Brain microvascular endothelial cell (primary cell): ENCODE data around the gene B3GNT3.

ENCODE experiments used
- DNase-seq: peaks from one replicate; pipeline ENCODE4 v3.0.0-alpha.2; 2020
- H3K27ac ChIP-seq: fragments of 250-450 bp; sonication (Bioruptor Pico); 2 replicates; pipeline ENCODE4 v1.5.1; 2020; ENCODE audit warnings: mild to moderate bottlenecking, moderate library complexity
- H3K27me3 ChIP-seq: fragments of 250-450 bp; sonication (Bioruptor Pico); replicated peaks from 2 replicates; pipeline ENCODE4 v1.5.1; 2020; ENCODE audit warnings: mild to moderate bottlenecking
- H3K36me3 ChIP-seq: fragments of 250-450 bp; sonication (Bioruptor Pico); replicated peaks from 2 replicates; pipeline ENCODE4 v1.5.1; 2020; ENCODE audit warnings: mild to moderate bottlenecking
- H3K4me3 ChIP-seq: 2 replicates; pipeline ENCODE4 v1.5.1; 2011; ENCODE audit warnings: low read depth, mild to moderate bottlenecking, control low read depth, low read length, moderate library complexity
- CTCF ChIP-seq: IDR thresholded peaks from 2 replicates; pipeline ENCODE4 v1.5.1; 2011; ENCODE audit warnings: low read depth, mild to moderate bottlenecking, moderate library complexity, low read length, control low read depth, inconsistent platforms; ENCODE audit errors: missing control alignments
- in situ Hi-C: cut with HindIII; loops from 2 replicates; pipeline ENCODE4 v1.10.0; 2017; ENCODE audit warnings: low sequenced_read_pairs, low pct_ligation_motif_present

B3GNT3 gene

GRCh38 chr19:17794731-17795494 lies at the start of gene B3GNT3:
Gene B3GNT3, plus strand, starts transcription at chr19:17795138. Its CDS starts 12,670 bp downstream, at chr19:17807808.
- in situ Hi-C loops = no loop called here
- no peak for DNase-seq
- H3K4me3 ChIP-seq = no peak within 1 kb of the TSS
- no peaks in the 10 kb centered on the region for H3K36me3 ChIP-seq
- peaks cover 18% of the 10 kb centered on the region for H3K27me3 ChIP-seq
- no peak within 1 kb of the TSS for H3K27ac ChIP-seq
- no peak for TF ChIP-seq CTCF

GRCh38 chr19:17747205-17748098 lies 47.5 kb upstream of the B3GNT3 start:
- Histone ChIP-seq H3K27ac (no peak overlapping the region), H3K36me3 (no peaks in the 10 kb centered on the region), H3K27me3 (no peaks in the 10 kb centered on the region), H3K4me3 (peak overlapping the region; percentile 40)
- no peak for TF ChIP-seq CTCF
- peak; percentile 90 for DNase-seq
- in situ Hi-C loops = no loop called here

- no peak for TF ChIP-seq CTCF
- no peak overlapping the region for H3K4me3 ChIP-seq
- in situ Hi-C loops = no loop called here
- no peaks in the 10 kb centered on the region for H3K27me3 ChIP-seq
- no peak overlapping the region for H3K27ac ChIP-seq
- no peak for DNase-seq
- no peaks in the 10 kb centered on the region for H3K36me3 ChIP-seq
These were observed 45.9 kb upstream of the B3GNT3 start for GRCh38 chr19:17748884-17749638.

GRCh38 chr19:17749912-17750317 lies 45.0 kb upstream of the B3GNT3 start:
- no peaks in the 10 kb centered on the region for H3K36me3 ChIP-seq
- H3K4me3 ChIP-seq = no peak overlapping the region
- no peaks in the 10 kb centered on the region for H3K27me3 ChIP-seq
- no peak overlapping the region for H3K27ac ChIP-seq
- in situ Hi-C loops = no loop called here
- no peak for DNase-seq
- TF ChIP-seq CTCF = no peak

- H3K27ac ChIP-seq = no peak within 1 kb of the TSS
- no peak for TF ChIP-seq CTCF
- H3K4me3 ChIP-seq = no peak within 1 kb of the TSS
- no peaks in the 10 kb centered on the region for H3K27me3 ChIP-seq
- no peak for DNase-seq
- H3K36me3 ChIP-seq = no peaks in the 10 kb centered on the region
- in situ Hi-C loops = no loop called here
These were observed 43.6 kb upstream of the B3GNT3 start, which contains the start of gene FCHO1 for GRCh38 chr19:17751103-17751911. Gene FCHO1, plus strand, starts transcription at chr19:17751477. Its CDS starts 3,688 bp downstream, at chr19:17755165.
